HG03045 (cell line): ENCODE measurements around the gene NUDT3.
"Not testable (repeated sequence)": the region's sequence is repeated elsewhere in the genome, so short reads cannot be mapped to it uniquely, and the experiment has no call there.

Experiments used
- ATAC-seq: cut with Tn5 transposase; IDR thresholded peaks from one replicate; pipeline ENCODE4 v1.9.1; 2021; ENCODE audit warnings: mild to moderate bottlenecking, moderate library complexity; ENCODE audit not compliant: unreplicated experiment

Gene NUDT3

GRCh38 chr6:34392497-34393190 lies at the start of gene NUDT3:
Gene NUDT3 (minus strand): TSS chr6:34392669. CDS start chr6:34392362, 307 bp downstream.
- peak; percentile 86 for ATAC-seq

- ATAC-seq: no peak
Measured at GRCh38 chr6:34441526-34441925, 49.1 kb upstream of the NUDT3 start.

GRCh38 chr6:34439442-34439841 lies 47.0 kb upstream of the NUDT3 start:
- ATAC-seq: no peak

- no peak for ATAC-seq
Measured at GRCh38 chr6:34438705-34439104, 46.2 kb upstream of the NUDT3 start.

- ATAC-seq: no peak
Measured at GRCh38 chr6:34437644-34437970, 45.1 kb upstream of the NUDT3 start.

- ATAC-seq: no peak
Measured at GRCh38 chr6:34436803-34437643, 44.6 kb upstream of the NUDT3 start.

- ATAC-seq: no peak
Measured at GRCh38 chr6:34435916-34436315, 43.4 kb upstream of the NUDT3 start.

GRCh38 chr6:34425498-34426410 lies 33.3 kb upstream of the NUDT3 start, which contains the start of gene RPS10:
Gene RPS10 (minus strand): TSS chr6:34426069. CDS start chr6:34425221, 848 bp downstream.
- peak; percentile 86 for ATAC-seq

- ATAC-seq: no peak
Measured at GRCh38 chr6:34425132-34425497, 32.6 kb upstream of the NUDT3 start.

GRCh38 chr6:34424200-34425131 lies 32.0 kb upstream of the NUDT3 start:
- ATAC-seq: no peak

- no peak for ATAC-seq
Measured at GRCh38 chr6:34423254-34423653, 30.8 kb upstream of the NUDT3 start.

GRCh38 chr6:34418367-34418766 lies 25.9 kb upstream of the NUDT3 start:
- no peak for ATAC-seq

GRCh38 chr6:34416877-34417371 lies 24.5 kb upstream of the NUDT3 start:
- no peak for ATAC-seq

- ATAC-seq: no peak
Measured at GRCh38 chr6:34414999-34415858, 22.8 kb upstream of the NUDT3 start.

GRCh38 chr6:34412643-34413214 lies 20.3 kb upstream of the NUDT3 start:
- ATAC-seq: no peak

GRCh38 chr6:34412016-34412415 lies 19.5 kb upstream of the NUDT3 start:
- ATAC-seq: no peak

- ATAC-seq: not testable (repeated sequence)
Measured at GRCh38 chr6:34407915-34408314, 15.4 kb upstream of the NUDT3 start.

GRCh38 chr6:34396518-34396917 lies 4.0 kb upstream of the NUDT3 start:
- ATAC-seq: no peak

GRCh38 chr6:34393966-34394305 lies 1.5 kb upstream of the NUDT3 start:
- no peak for ATAC-seq
